Vagina (tissue), 2 donors: ENCODE measurements around the gene TPST1.

Experiments used
- CTCF ChIP-seq, 3 experiments: fragments of 450-650 bp in 2 of 3; fragments of 200-600 bp in 1 of 3; sonication (generic) in 1 of 3; IDR thresholded peaks; one replicate each; pipeline ENCODE4 v1.5.1; 2017 to 2019; ENCODE audit warnings: antibody characterized with exemption in 3 of 3, mild to moderate bottlenecking in 2 of 3, moderate library complexity in 2 of 3
- POLR2A ChIP-seq, 2 donors: fragments of 450-650 bp; IDR thresholded peaks; one replicate each; pipeline ENCODE4 v1.6.1; 2017; ENCODE audit warnings: antibody characterized with exemption in 2 of 2, mild to moderate bottlenecking in 2 of 2, moderate library complexity in 2 of 2
- POLR2AphosphoS5 ChIP-seq, 2 donors: sonication (generic); formaldehyde crosslinking; IDR thresholded peaks; one replicate each; pipeline ENCODE4 v1.9.0; 2017; ENCODE audit warnings: antibody characterized with exemption in 2 of 2, mild to moderate bottlenecking in 2 of 2, low read depth in 1 of 2; ENCODE audit not compliant: insufficient read depth in 1 of 2

- TF ChIP-seq POLR2AphosphoS5 (IDR thresholded peaks at IDR 0.05; ENCODE audit: insufficient read depth in 1 of 2, low read depth in 1 of 2), result no peak
- TF ChIP-seq CTCF (IDR thresholded peaks at IDR 0.05), result no peak
- no peak for TF ChIP-seq POLR2A (IDR thresholded peaks at IDR 0.05)
These were observed 41.9 kb upstream of the TPST1 start for GRCh38 chr7:66163186-66163610.
